HEK293 (cell line): ENCODE measurements around the gene CDYL.
A peak's percentile ranks its signal among the peaks of the same experiment; 100 is the strongest.

Source experiments
- CTCF ChIA-PET: fragments of 350-600 bp; formaldehyde crosslinking; extraction: SDS; loops from one replicate; lab custom pipeline; 2021; ENCODE audit warnings: antibody characterized with exemption; lab: Yijun Ruan, JAX
- POLR2A ChIA-PET: fragments of 300-600 bp; formaldehyde crosslinking; extraction: SDS; loops from one replicate; lab custom pipeline; 2020; ENCODE audit warnings: antibody characterized with exemption, inconsistent platforms; lab: Yijun Ruan, JAX
- H3K27ac ChIP-seq: fragments of 200-500 bp; sonication (Bioruptor generic); 2 replicates; pipeline ENCODE4 v1.5.1; 2014; ENCODE audit warnings: low read depth, low read length, control low read depth, inconsistent platforms; ENCODE audit errors: extremely low read depth
- H3K36me3 ChIP-seq, 2 experiments: fragments of 200-500 bp in 1 of 2; sonication (Bioruptor generic) in 1 of 2; 1 replicate in 1 of 2; 2 replicates in 1 of 2; pipeline ENCODE4 v1.5.1; 2014 to 2017; ENCODE audit warnings: inconsistent platforms in 2 of 2, low read length in 2 of 2; ENCODE audit not compliant: control insufficient read depth in 2 of 2, insufficient read depth in 1 of 2
- H3K4me1 ChIP-seq: fragments of 200-500 bp; sonication (Bioruptor generic); 2 replicates; pipeline ENCODE4 v1.5.1; 2014; ENCODE audit warnings: mild to moderate bottlenecking, low read length, inconsistent platforms; ENCODE audit not compliant: control insufficient read depth, insufficient read depth
- H3K4me3 ChIP-seq: 2 replicates; pipeline ENCODE4 v1.5.1; 2011; ENCODE audit warnings: low read depth, mild to moderate bottlenecking, control low read depth, low read length, moderate library complexity
- H3K9me3 ChIP-seq: fragments of 200-500 bp; sonication (Bioruptor generic); 2 replicates; pipeline ENCODE4 v1.5.1; 2014; ENCODE audit warnings: low read depth, low read length, inconsistent platforms; ENCODE audit not compliant: control insufficient read depth, insufficient read depth
- FEZF1 ChIP-seq: fragments of 450-650 bp; formaldehyde crosslinking; IDR thresholded peaks from 2 replicates; pipeline ENCODE4 v1.5.1; 2016; ENCODE audit warnings: missing biosample characterization, missing genetic modification characterization
- GFI1B ChIP-seq: fragments of 450-650 bp; formaldehyde crosslinking; IDR thresholded peaks from 2 replicates; pipeline ENCODE4 v1.5.1; 2016; ENCODE audit warnings: missing biosample characterization, missing genetic modification characterization
- GLI2 ChIP-seq: fragments of 450-650 bp; formaldehyde crosslinking; IDR thresholded peaks from 2 replicates; pipeline ENCODE4; 2017; ENCODE audit warnings: missing biosample characterization, missing genetic modification characterization, low read depth, borderline replicate concordance
- OVOL3 ChIP-seq: fragments of 450-650 bp; formaldehyde crosslinking; IDR thresholded peaks from 2 replicates; pipeline ENCODE4 v1.5.1; 2016; ENCODE audit warnings: missing biosample characterization, missing genetic modification characterization
- ZNF19 ChIP-seq: fragments of 450-650 bp; formaldehyde crosslinking; IDR thresholded peaks from 2 replicates; pipeline ENCODE4; 2016; ENCODE audit warnings: missing biosample characterization, missing genetic modification characterization, low read depth
- ZNF214 ChIP-seq: fragments of 450-650 bp; formaldehyde crosslinking; IDR thresholded peaks from 2 replicates; pipeline ENCODE4 v1.5.1; 2017; ENCODE audit warnings: missing biosample characterization, mild to moderate bottlenecking, missing genetic modification characterization, borderline replicate concordance
- ZNF221 ChIP-seq: fragments of 450-650 bp; formaldehyde crosslinking; IDR thresholded peaks from 2 replicates; pipeline ENCODE4 v1.5.1; 2017; ENCODE audit warnings: missing biosample characterization, missing genetic modification characterization, borderline replicate concordance
- ZNF366 ChIP-seq: fragments of 450-650 bp; formaldehyde crosslinking; conservative IDR thresholded peaks from 2 replicates; pipeline ENCODE4 v1.5.1; 2016; ENCODE audit warnings: missing biosample characterization, missing genetic modification characterization
- ZNF394 ChIP-seq: fragments of 450-650 bp; formaldehyde crosslinking; IDR thresholded peaks from 2 replicates; pipeline ENCODE4 v1.5.1; 2016; ENCODE audit warnings: missing biosample characterization, missing genetic modification characterization, mild to moderate bottlenecking, moderate library complexity, borderline replicate concordance
- ZNF433 ChIP-seq: fragments of 450-650 bp; formaldehyde crosslinking; IDR thresholded peaks from 2 replicates; pipeline ENCODE4 v1.5.1; 2016; ENCODE audit warnings: missing biosample characterization, missing genetic modification characterization, low read depth
- TF ChIP-seq, protein P1 (sequence below): fragments of 450-650 bp; formaldehyde crosslinking; optimal IDR thresholded peaks from 2 replicates; pipeline ENCODE3; 2016; ENCODE audit warnings: missing biosample characterization, mild to moderate bottlenecking, missing genetic modification characterization
- TF ChIP-seq, protein P2 (sequence below): fragments of 450-650 bp; formaldehyde crosslinking; IDR thresholded peaks from 2 replicates; pipeline ENCODE4 v1.5.1; 2016; ENCODE audit warnings: missing biosample characterization, missing genetic modification characterization
- TF ChIP-seq, protein P3 (sequence below): fragments of 450-650 bp; formaldehyde crosslinking; IDR thresholded peaks from 2 replicates; pipeline ENCODE4 v1.5.1; 2017; ENCODE audit warnings: missing biosample characterization, mild to moderate bottlenecking, missing genetic modification characterization, moderate library complexity
- TF ChIP-seq, protein P4 (sequence below): fragments of 450-650 bp; formaldehyde crosslinking; IDR thresholded peaks from 2 replicates; pipeline ENCODE4 v1.5.1; 2016; ENCODE audit warnings: missing biosample characterization, missing genetic modification characterization

Gene CDYL

DNA sequence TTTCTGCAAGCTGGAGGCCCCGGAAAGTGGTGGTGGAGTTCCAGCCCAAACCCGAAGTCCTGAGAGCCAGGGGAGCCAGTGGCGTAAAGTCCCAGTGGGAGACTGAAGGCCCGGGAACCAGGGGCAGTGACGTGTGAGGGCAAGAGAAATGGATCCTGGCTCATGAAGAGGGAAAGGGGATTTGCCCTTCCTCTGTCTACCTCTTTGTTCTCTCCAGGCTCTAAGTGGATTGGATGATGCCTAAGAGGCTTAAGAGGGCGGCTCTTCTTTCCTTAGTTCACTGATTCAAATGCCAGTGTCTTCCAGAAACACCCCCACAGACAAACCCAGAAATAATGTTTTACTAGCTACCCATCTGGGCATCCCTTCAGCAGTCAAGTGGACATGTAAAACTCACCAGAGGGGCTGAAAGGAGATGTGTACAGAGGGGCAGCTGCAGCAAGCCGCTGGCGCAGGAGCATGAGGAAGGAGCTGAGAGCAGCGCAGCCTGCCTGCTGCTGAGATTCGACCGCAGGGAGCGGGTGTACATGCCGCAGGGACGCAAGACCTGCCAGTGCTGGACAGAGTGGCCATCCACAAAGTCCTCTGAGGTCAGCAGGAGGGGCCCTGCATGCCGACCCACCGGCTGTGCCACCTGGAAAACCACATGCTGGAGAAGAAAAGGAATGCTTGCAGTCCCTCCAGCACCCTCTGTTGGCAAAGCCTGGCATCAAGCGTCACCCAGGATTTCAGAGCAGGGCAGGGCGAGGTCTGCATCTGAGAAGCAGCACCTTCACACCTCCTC lies 29.5 kb downstream of the CDYL start (continued):
- TF ChIP-seq, protein P1, sequence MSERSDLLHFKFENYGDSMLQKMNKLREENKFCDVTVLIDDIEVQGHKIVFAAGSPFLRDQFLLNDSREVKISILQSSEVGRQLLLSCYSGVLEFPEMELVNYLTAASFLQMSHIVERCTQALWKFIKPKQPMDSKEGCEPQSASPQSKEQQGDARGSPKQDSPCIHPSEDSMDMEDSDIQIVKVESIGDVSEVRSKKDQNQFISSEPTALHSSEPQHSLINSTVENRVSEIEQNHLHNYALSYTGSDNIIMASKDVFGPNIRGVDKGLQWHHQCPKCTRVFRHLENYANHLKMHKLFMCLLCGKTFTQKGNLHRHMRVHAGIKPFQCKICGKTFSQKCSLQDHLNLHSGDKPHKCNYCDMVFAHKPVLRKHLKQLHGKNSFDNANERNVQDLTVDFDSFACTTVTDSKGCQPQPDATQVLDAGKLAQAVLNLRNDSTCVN (tag by site-specific recombination): no peak

DNA sequence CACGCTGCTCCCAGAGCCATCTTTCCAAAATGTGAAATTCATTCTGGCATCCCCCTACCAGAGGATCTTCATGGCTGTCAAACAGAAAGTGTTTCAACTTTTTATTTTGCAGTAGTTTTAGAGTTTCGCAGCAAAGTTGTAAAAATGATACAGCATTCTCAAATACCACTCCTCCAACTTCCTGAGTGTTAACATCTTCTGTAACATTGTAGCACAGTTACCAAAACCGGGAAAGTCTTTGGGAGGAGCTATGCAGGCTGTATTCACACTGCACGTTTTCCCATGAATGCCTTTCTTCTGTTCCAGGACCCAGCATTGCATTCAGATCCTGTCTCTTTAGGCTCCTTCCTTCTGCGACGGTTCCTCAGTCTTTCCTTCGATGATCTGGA lies 30.1 kb downstream of the CDYL start:
- TF ChIP-seq GLI2 (tag by site-specific recombination): no peak
- TF ChIP-seq, protein P2, sequence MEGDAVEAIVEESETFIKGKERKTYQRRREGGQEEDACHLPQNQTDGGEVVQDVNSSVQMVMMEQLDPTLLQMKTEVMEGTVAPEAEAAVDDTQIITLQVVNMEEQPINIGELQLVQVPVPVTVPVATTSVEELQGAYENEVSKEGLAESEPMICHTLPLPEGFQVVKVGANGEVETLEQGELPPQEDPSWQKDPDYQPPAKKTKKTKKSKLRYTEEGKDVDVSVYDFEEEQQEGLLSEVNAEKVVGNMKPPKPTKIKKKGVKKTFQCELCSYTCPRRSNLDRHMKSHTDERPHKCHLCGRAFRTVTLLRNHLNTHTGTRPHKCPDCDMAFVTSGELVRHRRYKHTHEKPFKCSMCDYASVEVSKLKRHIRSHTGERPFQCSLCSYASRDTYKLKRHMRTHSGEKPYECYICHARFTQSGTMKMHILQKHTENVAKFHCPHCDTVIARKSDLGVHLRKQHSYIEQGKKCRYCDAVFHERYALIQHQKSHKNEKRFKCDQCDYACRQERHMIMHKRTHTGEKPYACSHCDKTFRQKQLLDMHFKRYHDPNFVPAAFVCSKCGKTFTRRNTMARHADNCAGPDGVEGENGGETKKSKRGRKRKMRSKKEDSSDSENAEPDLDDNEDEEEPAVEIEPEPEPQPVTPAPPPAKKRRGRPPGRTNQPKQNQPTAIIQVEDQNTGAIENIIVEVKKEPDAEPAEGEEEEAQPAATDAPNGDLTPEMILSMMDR: 0 out of 2 replicates have a peak, but pooled peaks have one; percentile 2
- Histone ChIP-seq H3K4me3 (no peak overlapping the region), H3K9me3 (no peaks in the 10 kb centered on the region), H3K4me1 (peaks cover 12% of the 10 kb centered on the region), H3K36me3 (no peaks in the 10 kb centered on the region), H3K27ac (no peak overlapping the region)
- ChIA-PET CTCF (interaction anchor here (0.7 to 3.2 kb wide), 7 partner anchors 8 to 380 kb away, joined by 3 to 10 read pairs (median 3); no protein-coding TSS in a partner anchor), POLR2A (no interaction called here)

DNA sequence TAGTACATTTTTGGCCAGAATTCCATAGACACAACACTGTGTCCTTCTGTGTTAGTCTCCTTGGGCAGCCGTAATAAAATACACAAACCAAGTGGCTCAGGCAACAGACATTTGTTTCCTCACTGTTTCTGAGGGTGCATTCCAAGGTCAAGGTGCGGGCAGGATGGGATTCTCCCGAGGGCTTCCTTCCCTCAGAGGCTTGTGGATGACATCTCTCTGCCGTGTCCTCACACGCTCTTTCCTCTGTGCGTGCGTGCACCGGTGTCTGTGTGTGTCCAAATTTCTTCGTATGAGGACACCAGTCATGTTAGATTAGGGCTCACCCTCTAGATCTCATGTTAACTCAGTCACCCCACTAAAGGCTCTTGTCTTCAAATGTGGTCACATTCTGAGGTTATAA lies 30.6 kb downstream of the CDYL start:
- Histone ChIP-seq H3K4me1 (peaks cover 12% of the 10 kb centered on the region), H3K9me3 (no peaks in the 10 kb centered on the region), H3K36me3 (no peaks in the 10 kb centered on the region), H3K4me3 (no peak overlapping the region), H3K27ac (no peak overlapping the region)
- ChIA-PET CTCF (interaction anchor here (0.7 to 3.2 kb wide), 6 partner anchors 8 to 380 kb away, joined by 3 to 10 read pairs (median 4); no protein-coding TSS in a partner anchor), POLR2A (no interaction called here)
- TF ChIP-seq ZNF433 (tag by site-specific recombination) (no peak), ZNF394 (no peak), FEZF1 (tag by site-specific recombination) (no peak)
- TF ChIP-seq, protein P3, sequence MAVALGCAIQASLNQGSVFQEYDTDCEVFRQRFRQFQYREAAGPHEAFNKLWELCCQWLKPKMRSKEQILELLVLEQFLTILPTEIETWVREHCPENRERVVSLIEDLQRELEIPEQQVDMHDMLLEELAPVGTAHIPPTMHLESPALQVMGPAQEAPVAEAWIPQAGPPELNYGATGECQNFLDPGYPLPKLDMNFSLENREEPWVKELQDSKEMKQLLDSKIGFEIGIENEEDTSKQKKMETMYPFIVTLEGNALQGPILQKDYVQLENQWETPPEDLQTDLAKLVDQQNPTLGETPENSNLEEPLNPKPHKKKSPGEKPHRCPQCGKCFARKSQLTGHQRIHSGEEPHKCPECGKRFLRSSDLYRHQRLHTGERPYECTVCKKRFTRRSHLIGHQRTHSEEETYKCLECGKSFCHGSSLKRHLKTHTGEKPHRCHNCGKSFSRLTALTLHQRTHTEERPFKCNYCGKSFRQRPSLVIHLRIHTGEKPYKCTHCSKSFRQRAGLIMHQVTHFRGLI: no peak
- TF ChIP-seq, protein P4, sequence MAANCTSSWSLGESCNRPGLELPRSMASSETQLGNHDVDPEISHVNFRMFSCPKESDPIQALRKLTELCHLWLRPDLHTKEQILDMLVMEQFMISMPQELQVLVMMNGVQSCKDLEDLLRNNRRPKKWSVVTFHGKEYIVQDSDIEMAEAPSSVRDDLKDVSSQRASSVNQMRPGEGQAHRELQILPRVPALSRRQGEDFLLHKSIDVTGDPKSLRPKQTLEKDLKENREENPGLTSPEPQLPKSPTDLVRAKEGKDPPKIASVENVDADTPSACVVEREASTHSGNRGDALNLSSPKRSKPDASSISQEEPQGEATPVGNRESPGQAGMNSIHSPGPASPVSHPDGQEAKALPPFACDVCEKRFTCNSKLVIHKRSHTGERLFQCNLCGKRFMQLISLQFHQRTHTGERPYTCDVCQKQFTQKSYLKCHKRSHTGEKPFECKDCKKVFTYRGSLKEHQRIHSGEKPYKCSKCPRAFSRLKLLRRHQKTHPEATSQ: no peak

DNA sequence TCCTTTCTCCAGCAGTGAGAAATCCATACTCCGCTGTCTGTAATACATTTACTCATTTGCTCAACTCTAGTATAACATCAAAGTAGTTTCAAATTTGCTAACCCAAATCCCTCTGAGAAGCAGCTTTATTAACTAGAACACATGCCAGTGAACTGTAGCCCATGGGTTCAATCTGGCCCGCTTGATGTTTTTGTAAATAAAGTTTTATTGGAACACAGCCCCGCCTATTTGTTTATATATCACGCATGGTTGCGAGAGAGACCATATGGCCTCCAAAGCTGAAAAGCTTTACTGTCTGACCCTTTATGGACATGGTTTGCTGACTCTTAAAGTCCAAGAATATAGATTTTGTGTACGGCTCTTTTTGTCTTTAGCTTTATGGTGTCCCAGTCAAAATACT lies 32.2 kb downstream of the CDYL start:
- TF ChIP-seq ZNF214 (tag by site-specific recombination) (no peak), ZNF366 (tag by site-specific recombination) (no peak), GFI1B (tag by site-specific recombination) (no peak), ZNF19 (tag by site-specific recombination) (no peak), ZNF221 (tag by site-specific recombination) (no peak), OVOL3 (tag by site-specific recombination) (no peak)
- POLR2A ChIA-PET: no interaction called here
- Histone ChIP-seq H3K9me3 (no peaks in the 10 kb centered on the region), H3K4me1 (peaks cover 12% of the 10 kb centered on the region), H3K36me3 (no peaks in the 10 kb centered on the region), H3K4me3 (no peak overlapping the region), H3K27ac (no peak overlapping the region)
- CTCF ChIA-PET: interaction anchor here (0.8 to 3.2 kb wide), 6 partner anchors 18 to 222 kb away, joined by 3 to 10 read pairs (median 3); no protein-coding TSS in a partner anchor
